GM12872 (cell line): ENCODE data around the gene SPRY4.

Source experiments
- CTCF ChIP-seq: IDR thresholded peaks from 3 replicates; pipeline ENCODE4 v1.5.1; 2011; ENCODE audit warnings: low read depth, mild to moderate bottlenecking, low read length, moderate library complexity; ENCODE audit not compliant: insufficient read depth

The SPRY4 gene

GRCh38 chr5:142289708-142290576, 34.9 kb downstream of the SPRY4 start:
- TF ChIP-seq CTCF: no peak

GRCh38 chr5:142287973-142288313, 36.9 kb downstream of the SPRY4 start:
- TF ChIP-seq CTCF: no peak

GRCh38 chr5:142287096-142287972, 37.5 kb downstream of the SPRY4 start:
- TF ChIP-seq CTCF: no peak

- TF ChIP-seq CTCF: no peak
Observed at GRCh38 chr5:142286111-142286510, 38.7 kb downstream of the SPRY4 start.

GRCh38 chr5:142283304-142283703, 41.5 kb downstream of the SPRY4 start:
- TF ChIP-seq CTCF: no peak

- TF ChIP-seq CTCF: no peak
Observed at GRCh38 chr5:142281966-142282365, 42.9 kb downstream of the SPRY4 start.

- TF ChIP-seq CTCF: no peak
Observed at GRCh38 chr5:142281008-142281367, 43.8 kb downstream of the SPRY4 start.
